ENCODE results near the gene BCDIN3D.

DNA sequence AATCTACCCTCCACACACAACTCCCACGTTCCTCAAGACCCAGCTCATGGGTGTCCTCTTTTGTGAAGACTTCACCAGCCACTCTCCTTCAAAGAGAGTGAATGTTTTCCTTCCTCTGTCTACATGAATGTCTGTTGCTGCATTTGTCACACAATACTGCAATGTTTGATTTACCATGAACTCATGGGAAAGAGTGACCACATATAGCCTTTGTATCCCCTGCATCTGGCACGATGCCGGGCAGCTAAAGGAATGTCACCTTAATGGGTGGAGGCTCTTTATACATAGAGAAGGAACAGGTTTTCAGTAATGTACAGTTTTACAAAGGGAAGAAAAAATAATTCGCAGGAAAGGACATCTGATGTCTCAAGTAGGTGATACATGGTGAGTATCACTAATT, 12.1 kb upstream of the BCDIN3D start:
- TF ChIP-seq RAD21 (IDR thresholded peaks at IDR 0.05) (no peak), YY1 (IDR thresholded peaks at IDR 0.05) (no peak), FOXA2 (IDR thresholded peaks at IDR 0.05) (no peak), TAF1 (conservative IDR thresholded peaks at IDR 0.05) (no peak), REST (IDR thresholded peaks at IDR 0.05) (no peak), HNF4A (conservative IDR thresholded peaks at IDR 0.05) (no peak), SP1 (IDR thresholded peaks at IDR 0.05) (no peak), HNF4G (IDR thresholded peaks at IDR 0.05) (no peak), ZBTB33 (IDR thresholded peaks at IDR 0.05) (no peak), RXRA (IDR thresholded peaks at IDR 0.05) (no peak)
- TF ChIP-seq, protein P1, sequence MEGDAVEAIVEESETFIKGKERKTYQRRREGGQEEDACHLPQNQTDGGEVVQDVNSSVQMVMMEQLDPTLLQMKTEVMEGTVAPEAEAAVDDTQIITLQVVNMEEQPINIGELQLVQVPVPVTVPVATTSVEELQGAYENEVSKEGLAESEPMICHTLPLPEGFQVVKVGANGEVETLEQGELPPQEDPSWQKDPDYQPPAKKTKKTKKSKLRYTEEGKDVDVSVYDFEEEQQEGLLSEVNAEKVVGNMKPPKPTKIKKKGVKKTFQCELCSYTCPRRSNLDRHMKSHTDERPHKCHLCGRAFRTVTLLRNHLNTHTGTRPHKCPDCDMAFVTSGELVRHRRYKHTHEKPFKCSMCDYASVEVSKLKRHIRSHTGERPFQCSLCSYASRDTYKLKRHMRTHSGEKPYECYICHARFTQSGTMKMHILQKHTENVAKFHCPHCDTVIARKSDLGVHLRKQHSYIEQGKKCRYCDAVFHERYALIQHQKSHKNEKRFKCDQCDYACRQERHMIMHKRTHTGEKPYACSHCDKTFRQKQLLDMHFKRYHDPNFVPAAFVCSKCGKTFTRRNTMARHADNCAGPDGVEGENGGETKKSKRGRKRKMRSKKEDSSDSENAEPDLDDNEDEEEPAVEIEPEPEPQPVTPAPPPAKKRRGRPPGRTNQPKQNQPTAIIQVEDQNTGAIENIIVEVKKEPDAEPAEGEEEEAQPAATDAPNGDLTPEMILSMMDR (IDR thresholded peaks at IDR 0.05; ENCODE audit: low read depth, low read length, missing input control), result no peak
- TF ChIP-seq, protein P2, sequence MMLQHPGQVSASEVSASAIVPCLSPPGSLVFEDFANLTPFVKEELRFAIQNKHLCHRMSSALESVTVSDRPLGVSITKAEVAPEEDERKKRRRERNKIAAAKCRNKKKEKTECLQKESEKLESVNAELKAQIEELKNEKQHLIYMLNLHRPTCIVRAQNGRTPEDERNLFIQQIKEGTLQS (IDR thresholded peaks at IDR 0.05), result no peak
- TF ChIP-seq, protein P3, sequence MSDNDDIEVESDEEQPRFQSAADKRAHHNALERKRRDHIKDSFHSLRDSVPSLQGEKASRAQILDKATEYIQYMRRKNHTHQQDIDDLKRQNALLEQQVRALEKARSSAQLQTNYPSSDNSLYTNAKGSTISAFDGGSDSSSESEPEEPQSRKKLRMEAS (IDR thresholded peaks at IDR 0.05), result no peak
